Liver (tissue), 9 donors: Measurements from ENCODE around the gene BEND7. TPM values are rescaled to one million over a fixed set of nuclear protein-coding genes. Genes with fewer than 3 reads are reported as not detected.

Experiments used
- DNase-seq: peaks from one replicate; pipeline ENCODE4 v3.0.0-alpha.2; 2017; ENCODE audit warnings: low spot score
- H3K27ac ChIP-seq, 2 donors: one replicate each; pipeline ENCODE4 v1.7.0; 2013; ENCODE audit warnings: inconsistent platforms in 2 of 2, low read length in 2 of 2, control low read depth in 1 of 2, low read depth in 1 of 2, mild to moderate bottlenecking in 1 of 2
- H3K27me3 ChIP-seq, 4 donors: one replicate each; pipeline versions ENCODE4 v1.6.1 to v1.7.0; 2013; ENCODE audit warnings: low read length in 3 of 4, inconsistent platforms in 1 of 4, mild to moderate bottlenecking in 1 of 4, moderate library complexity in 1 of 4; ENCODE audit not compliant: control insufficient read depth in 4 of 4, insufficient read depth in 4 of 4
- H3K36me3 ChIP-seq, 4 donors: one replicate each; pipeline versions ENCODE4 v1.6.1 to v1.7.0; 2013; ENCODE audit warnings: low read length in 3 of 4, mild to moderate bottlenecking in 3 of 4, low read depth in 1 of 4, moderate library complexity in 1 of 4; ENCODE audit not compliant: control insufficient read depth in 4 of 4, insufficient read depth in 3 of 4
- H3K4me1 ChIP-seq, 4 donors: one replicate each; pipeline versions ENCODE4 v1.6.1 to v1.7.0; 2013; ENCODE audit warnings: low read length in 3 of 4, mild to moderate bottlenecking in 3 of 4, moderate library complexity in 1 of 4; ENCODE audit not compliant: control insufficient read depth in 4 of 4, insufficient read depth in 4 of 4
- H3K4me3 ChIP-seq, 3 donors: one replicate each; pipeline versions ENCODE4 v1.6.1 to v1.7.0; 2013; ENCODE audit warnings: low read length in 3 of 3, control low read depth in 1 of 3, low read depth in 1 of 3, mild to moderate bottlenecking in 1 of 3
- H3K9ac ChIP-seq, 2 donors: one replicate each; pipeline ENCODE4 v1.7.0; 2013; ENCODE audit warnings: low read length in 2 of 2, mild to moderate bottlenecking in 2 of 2, moderate library complexity in 2 of 2, control low read depth in 1 of 2, low read depth in 1 of 2
- H3K9me3 ChIP-seq, 4 donors: one replicate each; pipeline versions ENCODE4 v1.6.1 to v1.7.0; 2013; ENCODE audit warnings: low read length in 3 of 4; ENCODE audit not compliant: control insufficient read depth in 4 of 4
- EGR1 ChIP-seq, 2 donors: IDR thresholded peaks; 2 replicates each; pipeline ENCODE4 v1.6.1; 2016 to 2018; ENCODE audit warnings: antibody characterized with exemption in 2 of 2, low read depth in 2 of 2
- FOXA2 ChIP-seq: IDR thresholded peaks from 2 replicates; pipeline ENCODE4 v1.6.1; 2016; ENCODE audit warnings: antibody characterized with exemption
- GABPA ChIP-seq, 2 donors: IDR thresholded peaks in 1 of 2; conservative IDR thresholded peaks in 1 of 2; 2 replicates each; pipeline ENCODE4 v1.6.1; 2016; ENCODE audit warnings: antibody characterized with exemption in 2 of 2, mild to moderate bottlenecking in 1 of 2, moderate library complexity in 1 of 2
- HNF4A ChIP-seq, 2 donors: conservative IDR thresholded peaks; 2 replicates each; pipeline ENCODE4 v1.6.1; 2016; ENCODE audit warnings: antibody characterized with exemption in 2 of 2, mild to moderate bottlenecking in 2 of 2
- HNF4G ChIP-seq: IDR thresholded peaks from 2 replicates; pipeline ENCODE4 v1.6.1; 2016; ENCODE audit warnings: antibody characterized with exemption
- NR2F2 ChIP-seq: IDR thresholded peaks from 2 replicates; pipeline ENCODE4 v1.6.1; 2016; ENCODE audit warnings: antibody characterized with exemption
- RAD21 ChIP-seq, 2 donors: IDR thresholded peaks; 2 replicates each; pipeline ENCODE4 v1.6.1; 2016; ENCODE audit warnings: antibody characterized with exemption in 2 of 2, mild to moderate bottlenecking in 2 of 2
- RXRA ChIP-seq, 2 donors: IDR thresholded peaks; 2 replicates each; pipeline ENCODE4 v1.6.1; 2017 to 2018; ENCODE audit warnings: antibody characterized with exemption in 2 of 2, mild to moderate bottlenecking in 1 of 2
- SP1 ChIP-seq: IDR thresholded peaks from 2 replicates; pipeline ENCODE4 v1.6.1; 2018; ENCODE audit warnings: antibody characterized with exemption, mild to moderate bottlenecking
- YY1 ChIP-seq: IDR thresholded peaks from 2 replicates; pipeline ENCODE4 v1.6.1; 2016; ENCODE audit warnings: antibody characterized with exemption, mild to moderate bottlenecking
- WGBS: extraction: QIAGEN DNeasy Blood & Tissue Kit; methylation state at CpG from one replicate; pipeline ENCODE4 v1.1.7; 2013; 5-methylcytosine and 5-hydroxymethylcytosine counted together
- polyA plus RNA-seq, 2 donors: library from polyadenylated mRNA; stranded (reverse) in 1 of 2; unstranded in 1 of 2; fragments of 200-250 nt in 1 of 2; fragments of >200 nt in 1 of 2; fragmentation: Nextera tagmentation in 1 of 2; extraction: Ambion mirVana in 1 of 2; gene quantifications; one replicate each; pipeline versions ENCODE4 v1.2.1 to v1.2.3, GENCODE V29; 2013 to 2015
- total RNA-seq, 2 donors: library from RNA; depleted of rRNA; stranded (reverse); fragments of >200 nt; gene quantifications; one replicate each; pipeline ENCODE4 v1.2.3, GENCODE V29; 2014
- TF ChIP-seq, protein P1 (sequence below): IDR thresholded peaks from 2 replicates; pipeline ENCODE4 v1.6.1; 2016; ENCODE audit warnings: antibody characterized with exemption, mild to moderate bottlenecking
- TF ChIP-seq, protein P2 (sequence below): IDR thresholded peaks from 2 replicates; pipeline ENCODE4 v1.6.1; 2016; ENCODE audit warnings: antibody characterized with exemption
- TF ChIP-seq, protein P3 (sequence below): IDR thresholded peaks from 2 replicates; pipeline ENCODE4 v1.6.1; 2016; ENCODE audit warnings: antibody characterized with exemption
- TF ChIP-seq, protein P4 (sequence below): IDR thresholded peaks from 2 replicates; pipeline ENCODE4 v1.6.1; 2016; ENCODE audit warnings: antibody characterized with exemption
- TF ChIP-seq, protein P5 (sequence below): fragments of 150-350 bp; IDR thresholded peaks from 2 replicates; pipeline ENCODE4 v1.5.1; 2017; ENCODE audit warnings: improper control_type of control experiment, low read depth, low read length; ENCODE audit not compliant: missing input control
- donor health status: healthy.
- donor health status: healthy.
- donor health status: healthy.
- donor health status: healthy.
- donor health status: healthy.

The BEND7 gene
- total and polyA plus RNA-seq, 4 donors: 4.1 to 10.1 (median 5.5) TPM

DNA sequence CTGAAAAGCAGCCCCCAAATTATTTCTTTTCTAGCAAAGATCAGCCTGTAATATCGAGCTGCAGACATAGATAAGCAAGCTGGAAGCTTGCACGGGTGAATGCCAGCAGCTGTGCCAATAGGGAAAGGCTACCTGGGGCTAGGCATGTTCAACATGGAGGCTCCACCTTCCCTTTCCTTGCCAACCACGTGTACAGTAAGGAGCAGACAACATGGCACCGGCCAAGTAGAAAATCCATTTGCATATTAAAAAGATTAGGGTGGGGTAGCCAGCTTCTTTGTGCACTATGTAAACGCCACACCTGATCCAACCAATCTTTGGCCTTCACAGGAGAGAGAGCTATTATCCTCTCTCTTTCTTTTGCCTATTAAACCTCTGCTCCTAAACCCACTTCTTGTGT, 124.0 kb downstream of the BEND7 start:
- DNase-seq: no peak
- Histone ChIP-seq H3K4me3 (no peak overlapping the region), H3K36me3 (no peaks in the 10 kb centered on the region), H3K27me3 (no peaks in the 10 kb centered on the region), H3K9me3 (no peaks in the 10 kb centered on the region), H3K4me1 (no peaks in the 10 kb centered on the region), H3K27ac (no peak overlapping the region), H3K9ac (no peak overlapping the region)
- WGBS: 57% methylated on average over 5 of the region's 5 CpGs
- TF ChIP-seq, protein P1, sequence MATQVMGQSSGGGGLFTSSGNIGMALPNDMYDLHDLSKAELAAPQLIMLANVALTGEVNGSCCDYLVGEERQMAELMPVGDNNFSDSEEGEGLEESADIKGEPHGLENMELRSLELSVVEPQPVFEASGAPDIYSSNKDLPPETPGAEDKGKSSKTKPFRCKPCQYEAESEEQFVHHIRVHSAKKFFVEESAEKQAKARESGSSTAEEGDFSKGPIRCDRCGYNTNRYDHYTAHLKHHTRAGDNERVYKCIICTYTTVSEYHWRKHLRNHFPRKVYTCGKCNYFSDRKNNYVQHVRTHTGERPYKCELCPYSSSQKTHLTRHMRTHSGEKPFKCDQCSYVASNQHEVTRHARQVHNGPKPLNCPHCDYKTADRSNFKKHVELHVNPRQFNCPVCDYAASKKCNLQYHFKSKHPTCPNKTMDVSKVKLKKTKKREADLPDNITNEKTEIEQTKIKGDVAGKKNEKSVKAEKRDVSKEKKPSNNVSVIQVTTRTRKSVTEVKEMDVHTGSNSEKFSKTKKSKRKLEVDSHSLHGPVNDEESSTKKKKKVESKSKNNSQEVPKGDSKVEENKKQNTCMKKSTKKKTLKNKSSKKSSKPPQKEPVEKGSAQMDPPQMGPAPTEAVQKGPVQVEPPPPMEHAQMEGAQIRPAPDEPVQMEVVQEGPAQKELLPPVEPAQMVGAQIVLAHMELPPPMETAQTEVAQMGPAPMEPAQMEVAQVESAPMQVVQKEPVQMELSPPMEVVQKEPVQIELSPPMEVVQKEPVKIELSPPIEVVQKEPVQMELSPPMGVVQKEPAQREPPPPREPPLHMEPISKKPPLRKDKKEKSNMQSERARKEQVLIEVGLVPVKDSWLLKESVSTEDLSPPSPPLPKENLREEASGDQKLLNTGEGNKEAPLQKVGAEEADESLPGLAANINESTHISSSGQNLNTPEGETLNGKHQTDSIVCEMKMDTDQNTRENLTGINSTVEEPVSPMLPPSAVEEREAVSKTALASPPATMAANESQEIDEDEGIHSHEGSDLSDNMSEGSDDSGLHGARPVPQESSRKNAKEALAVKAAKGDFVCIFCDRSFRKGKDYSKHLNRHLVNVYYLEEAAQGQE: no peak
- no peak for TF ChIP-seq SP1
- no peak for TF ChIP-seq RAD21 (IDR thresholded peaks at IDR 0.05)
- TF ChIP-seq, protein P2, sequence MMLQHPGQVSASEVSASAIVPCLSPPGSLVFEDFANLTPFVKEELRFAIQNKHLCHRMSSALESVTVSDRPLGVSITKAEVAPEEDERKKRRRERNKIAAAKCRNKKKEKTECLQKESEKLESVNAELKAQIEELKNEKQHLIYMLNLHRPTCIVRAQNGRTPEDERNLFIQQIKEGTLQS: no peak
- TF ChIP-seq RXRA (IDR thresholded peaks at IDR 0.05): no peak
- TF ChIP-seq, protein P3, sequence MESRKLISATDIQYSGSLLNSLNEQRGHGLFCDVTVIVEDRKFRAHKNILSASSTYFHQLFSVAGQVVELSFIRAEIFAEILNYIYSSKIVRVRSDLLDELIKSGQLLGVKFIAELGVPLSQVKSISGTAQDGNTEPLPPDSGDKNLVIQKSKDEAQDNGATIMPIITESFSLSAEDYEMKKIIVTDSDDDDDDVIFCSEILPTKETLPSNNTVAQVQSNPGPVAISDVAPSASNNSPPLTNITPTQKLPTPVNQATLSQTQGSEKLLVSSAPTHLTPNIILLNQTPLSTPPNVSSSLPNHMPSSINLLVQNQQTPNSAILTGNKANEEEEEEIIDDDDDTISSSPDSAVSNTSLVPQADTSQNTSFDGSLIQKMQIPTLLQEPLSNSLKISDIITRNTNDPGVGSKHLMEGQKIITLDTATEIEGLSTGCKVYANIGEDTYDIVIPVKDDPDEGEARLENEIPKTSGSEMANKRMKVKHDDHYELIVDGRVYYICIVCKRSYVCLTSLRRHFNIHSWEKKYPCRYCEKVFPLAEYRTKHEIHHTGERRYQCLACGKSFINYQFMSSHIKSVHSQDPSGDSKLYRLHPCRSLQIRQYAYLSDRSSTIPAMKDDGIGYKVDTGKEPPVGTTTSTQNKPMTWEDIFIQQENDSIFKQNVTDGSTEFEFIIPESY: no peak
- TF ChIP-seq HNF4G: no peak
- TF ChIP-seq NR2F2: no peak
- no peak for TF ChIP-seq EGR1 (IDR thresholded peaks at IDR 0.05; ENCODE audit: low read depth in 2 of 2)

DNA sequence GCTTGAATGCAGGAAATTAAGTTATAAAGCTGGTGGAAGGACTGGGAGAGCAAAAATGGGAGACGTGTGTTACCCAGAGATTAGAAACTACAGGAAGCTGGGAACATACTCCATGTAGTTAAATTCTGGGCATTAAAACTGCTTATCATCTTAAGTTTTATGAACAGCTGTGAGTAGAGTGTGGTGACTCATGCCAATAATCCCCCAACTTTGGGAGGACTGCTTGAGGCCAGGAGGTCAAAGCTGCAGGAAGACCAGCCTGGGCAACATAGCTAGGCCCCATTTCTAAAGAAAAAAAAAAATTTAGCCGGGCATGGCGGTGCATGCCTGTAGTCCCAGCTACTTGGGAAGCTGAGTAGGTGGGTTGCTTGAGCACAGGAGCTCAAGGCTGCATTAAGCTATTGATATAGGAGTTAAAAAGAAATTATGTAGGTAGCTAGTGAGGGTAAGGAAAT, 124.5 kb downstream of the BEND7 start:
- no peaks in the 10 kb centered on the region for H3K4me1 ChIP-seq
- TF ChIP-seq, protein P1: no peak
- TF ChIP-seq HNF4A (conservative IDR thresholded peaks at IDR 0.05) (no peak), YY1 (no peak), RAD21 (IDR thresholded peaks at IDR 0.05) (no peak), FOXA2 (no peak), SP1 (no peak), RXRA (IDR thresholded peaks at IDR 0.05) (no peak), HNF4G (no peak), EGR1 (IDR thresholded peaks at IDR 0.05; ENCODE audit: low read depth in 2 of 2) (no peak), GABPA (IDR thresholded peaks at IDR 0.05 in 1 of 2, conservative IDR thresholded peaks at IDR 0.05 in 1 of 2) (no peak)
- TF ChIP-seq, protein P4, sequence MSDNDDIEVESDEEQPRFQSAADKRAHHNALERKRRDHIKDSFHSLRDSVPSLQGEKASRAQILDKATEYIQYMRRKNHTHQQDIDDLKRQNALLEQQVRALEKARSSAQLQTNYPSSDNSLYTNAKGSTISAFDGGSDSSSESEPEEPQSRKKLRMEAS: no peak
- TF ChIP-seq, protein P3: no peak
- TF ChIP-seq, protein P5, sequence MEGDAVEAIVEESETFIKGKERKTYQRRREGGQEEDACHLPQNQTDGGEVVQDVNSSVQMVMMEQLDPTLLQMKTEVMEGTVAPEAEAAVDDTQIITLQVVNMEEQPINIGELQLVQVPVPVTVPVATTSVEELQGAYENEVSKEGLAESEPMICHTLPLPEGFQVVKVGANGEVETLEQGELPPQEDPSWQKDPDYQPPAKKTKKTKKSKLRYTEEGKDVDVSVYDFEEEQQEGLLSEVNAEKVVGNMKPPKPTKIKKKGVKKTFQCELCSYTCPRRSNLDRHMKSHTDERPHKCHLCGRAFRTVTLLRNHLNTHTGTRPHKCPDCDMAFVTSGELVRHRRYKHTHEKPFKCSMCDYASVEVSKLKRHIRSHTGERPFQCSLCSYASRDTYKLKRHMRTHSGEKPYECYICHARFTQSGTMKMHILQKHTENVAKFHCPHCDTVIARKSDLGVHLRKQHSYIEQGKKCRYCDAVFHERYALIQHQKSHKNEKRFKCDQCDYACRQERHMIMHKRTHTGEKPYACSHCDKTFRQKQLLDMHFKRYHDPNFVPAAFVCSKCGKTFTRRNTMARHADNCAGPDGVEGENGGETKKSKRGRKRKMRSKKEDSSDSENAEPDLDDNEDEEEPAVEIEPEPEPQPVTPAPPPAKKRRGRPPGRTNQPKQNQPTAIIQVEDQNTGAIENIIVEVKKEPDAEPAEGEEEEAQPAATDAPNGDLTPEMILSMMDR: no peak
- H3K9ac ChIP-seq: no peak overlapping the region
- no peak overlapping the region for H3K4me3 ChIP-seq
- whole genome bisulfite sequencing: 89% methylated on average over 3 of the region's 3 CpGs
- no peak overlapping the region for H3K27ac ChIP-seq
- no peaks in the 10 kb centered on the region for H3K36me3 ChIP-seq
- no peaks in the 10 kb centered on the region for H3K27me3 ChIP-seq
- no peaks in the 10 kb centered on the region for H3K9me3 ChIP-seq
- no peak for DNase-seq
